ENCODE data around the gene RHPN2. TPM values are rescaled to one million over a fixed set of nuclear protein-coding genes. Genes with fewer than 3 reads are reported as not detected.

RHPN2 gene
- total RNA-seq, 1 experiment from 2014 or later: 2.8 TPM

- H3K27me3 ChIP-seq (ENCODE audit: low read length): no peaks in the 10 kb centered on the region
- no peaks in the 10 kb centered on the region for H3K9me3 ChIP-seq (ENCODE audit: low read length)
- no peaks in the 10 kb centered on the region for H3K36me3 ChIP-seq (ENCODE audit: insufficient read depth, low read length)
- no peak overlapping the region for H2AFZ ChIP-seq (ENCODE audit: low read length)
- no peak for DNase-seq
- H3K4me3 ChIP-seq (ENCODE audit: low read length): no peak overlapping the region
- no peaks in the 10 kb centered on the region for H4K20me1 ChIP-seq (ENCODE audit: insufficient read depth, low read depth, low read length)
- no peak overlapping the region for H3K4me2 ChIP-seq (ENCODE audit: low read depth, low read length, poor library complexity, severe bottlenecking)
- H3K4me1 ChIP-seq (ENCODE audit: low read length): peaks cover 3% of the 10 kb centered on the region
- H3K79me2 ChIP-seq (ENCODE audit: low read length): no peaks in the 10 kb centered on the region
- H3K9me2 ChIP-seq (replicated peaks; ENCODE audit: insufficient read depth, low read length): no peaks in the 10 kb centered on the region
- no peak overlapping the region for H3K9ac ChIP-seq (ENCODE audit: low read length)
- H3K27ac ChIP-seq (ENCODE audit: low read length): no peak overlapping the region
These were observed 131.1 kb downstream of the RHPN2 start for GRCh38 chr19:32933571-32933970.

DNA sequence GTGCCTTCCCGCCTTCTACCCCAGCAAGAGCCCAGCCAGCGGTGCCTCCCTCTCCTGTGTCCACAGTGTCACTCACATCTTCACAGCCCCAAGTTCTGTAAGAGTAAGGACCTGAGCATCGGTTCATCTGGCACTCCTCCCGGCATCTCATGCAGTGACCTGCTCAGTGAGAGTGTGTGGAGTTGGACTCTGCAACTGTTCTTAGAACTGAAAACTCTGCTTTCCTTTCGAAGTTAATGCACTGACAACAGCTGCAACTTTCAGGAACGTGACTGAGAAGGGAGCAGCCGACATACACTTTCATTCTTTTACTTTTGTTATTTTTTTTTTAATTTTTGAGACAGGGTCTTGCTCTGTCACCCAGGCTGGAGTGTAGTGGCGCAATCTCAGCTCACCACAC, 134.1 kb downstream of the RHPN2 start:
- Histone ChIP-seq H3K79me2 (ENCODE audit: low read length) (no peaks in the 10 kb centered on the region), H2AFZ (ENCODE audit: low read length) (no peak overlapping the region), H3K9me3 (ENCODE audit: low read length) (no peaks in the 10 kb centered on the region), H3K36me3 (ENCODE audit: insufficient read depth, low read length) (no peaks in the 10 kb centered on the region), H3K9ac (ENCODE audit: low read length) (no peak overlapping the region), H3K4me1 (ENCODE audit: low read length) (no peaks in the 10 kb centered on the region), H3K4me3 (ENCODE audit: low read length) (no peak overlapping the region), H4K20me1 (ENCODE audit: insufficient read depth, low read depth, low read length) (no peaks in the 10 kb centered on the region), H3K4me2 (ENCODE audit: low read depth, low read length, poor library complexity, severe bottlenecking) (no peak overlapping the region), H3K27ac (ENCODE audit: low read length) (no peak overlapping the region), H3K9me2 (replicated peaks; ENCODE audit: insufficient read depth, low read length) (no peaks in the 10 kb centered on the region), H3K27me3 (ENCODE audit: low read length) (no peaks in the 10 kb centered on the region)
- no peak for DNase-seq

GRCh38 chr19:32928806-32929205, 135.9 kb downstream of the RHPN2 start:
- no peak overlapping the region for H2AFZ ChIP-seq (ENCODE audit: low read length)
- no peaks in the 10 kb centered on the region for H3K36me3 ChIP-seq (ENCODE audit: insufficient read depth, low read length)
- no peaks in the 10 kb centered on the region for H4K20me1 ChIP-seq (ENCODE audit: insufficient read depth, low read depth, low read length)
- H3K9me3 ChIP-seq (ENCODE audit: low read length): no peaks in the 10 kb centered on the region
- no peak overlapping the region for H3K27ac ChIP-seq (ENCODE audit: low read length)
- no peaks in the 10 kb centered on the region for H3K4me1 ChIP-seq (ENCODE audit: low read length)
- no peak overlapping the region for H3K4me2 ChIP-seq (ENCODE audit: low read depth, low read length, poor library complexity, severe bottlenecking)
- no peak overlapping the region for H3K4me3 ChIP-seq (ENCODE audit: low read length)
- DNase-seq: no peak
- H3K79me2 ChIP-seq (ENCODE audit: low read length): no peaks in the 10 kb centered on the region
- no peaks in the 10 kb centered on the region for H3K27me3 ChIP-seq (ENCODE audit: low read length)
- H3K9ac ChIP-seq (ENCODE audit: low read length): no peak overlapping the region
- H3K9me2 ChIP-seq (replicated peaks; ENCODE audit: insufficient read depth, low read length): no peaks in the 10 kb centered on the region

Small RNA genes lying within 50 kb of the gene (small RNA-seq; reads per million reads assigned to genes)
- gene AC008521.1: not detected
- gene AC008521.2: not detected

Other genes with a start within 250 kb of the RHPN2 start
- gene SLC7A9, start 195.1 kb downstream of the RHPN2 start, total RNA-seq (2014; rRNA removed; shearing (Covaris generic); ENCODE audit: low replicate concordance): not detected in 2 replicates
- gene CEP89, start 92.9 kb downstream of the RHPN2 start, total RNA-seq (2014; rRNA removed; shearing (Covaris generic); ENCODE audit: low replicate concordance): 3.2 and 7.6 TPM in 2 replicates
- 4.4 and 10.5 TPM in 2 replicates for gene FAAP24, start 92.6 kb downstream of the RHPN2 start, total RNA-seq (2014; rRNA removed; shearing (Covaris generic); ENCODE audit: low replicate concordance)
- gene GPATCH1, start 16.3 kb upstream of the RHPN2 start, total RNA-seq (2014; rRNA removed; shearing (Covaris generic); ENCODE audit: low replicate concordance): 2.9 and 3.4 TPM in 2 replicates
- not detected in 2 replicates for gene WDR88, start 67.2 kb upstream of the RHPN2 start, total RNA-seq (2014; rRNA removed; shearing (Covaris generic); ENCODE audit: low replicate concordance)
- not detected in 2 replicates for gene LRP3, start 129.4 kb upstream of the RHPN2 start, total RNA-seq (2014; rRNA removed; shearing (Covaris generic); ENCODE audit: low replicate concordance)
- not detected in 2 replicates for gene SLC7A10, start 161.0 kb upstream of the RHPN2 start, total RNA-seq (2014; rRNA removed; shearing (Covaris generic); ENCODE audit: low replicate concordance)
- gene CEBPA, start 237.6 kb upstream of the RHPN2 start, total RNA-seq (2014; rRNA removed; shearing (Covaris generic); ENCODE audit: low replicate concordance): not detected in 2 replicates

All from Karpas-422 (cell line).